ENCODE measurements around the gene TP73. TPM values are rescaled to one million over a fixed set of nuclear protein-coding genes. Genes with fewer than 3 reads are reported as not detected.

The TP73 gene
- total and polyA plus RNA-seq, 8 donors, result 1.6 to 2.7 (median 2.0) TPM

DNA sequence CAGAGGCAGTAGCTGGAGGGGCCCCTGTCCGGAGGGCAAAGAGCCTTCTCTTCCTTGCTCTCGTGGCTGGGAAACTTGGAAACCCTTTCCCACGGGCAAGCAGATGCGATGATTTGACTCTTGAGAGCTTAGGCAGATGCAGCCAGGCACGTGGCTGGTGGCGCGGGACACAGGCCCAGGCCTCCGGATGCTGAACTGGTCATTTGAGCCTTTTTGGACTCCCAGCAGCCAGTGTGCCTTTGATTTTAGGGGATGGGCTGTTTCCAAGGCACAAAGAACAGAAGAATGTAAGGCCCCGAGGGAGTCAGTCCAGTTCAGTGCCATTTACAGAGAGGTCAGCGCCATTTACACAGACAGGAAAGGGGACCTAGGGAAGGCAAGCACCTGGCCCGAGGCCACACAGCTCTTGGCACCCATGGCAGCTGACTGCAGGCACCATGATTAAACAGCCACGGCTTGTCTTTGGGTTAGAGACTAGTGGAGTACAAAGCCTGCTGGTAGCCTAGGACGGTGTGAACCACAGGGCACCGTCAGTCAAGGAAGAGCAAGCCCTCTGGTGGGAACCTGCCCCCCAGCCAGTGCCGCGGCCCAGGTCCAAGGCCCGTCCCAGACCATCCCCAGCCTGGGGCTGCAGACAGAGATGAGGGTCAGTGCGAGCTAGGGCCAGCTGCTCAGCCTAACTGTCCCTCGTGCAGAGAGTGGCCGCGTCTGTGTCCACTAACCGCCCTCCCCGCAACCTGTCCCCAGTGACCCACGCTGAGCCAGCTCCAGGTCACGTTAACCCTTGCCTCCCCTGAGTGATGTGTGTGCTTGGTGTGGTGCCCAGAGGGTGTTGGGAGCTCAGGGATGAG, 79.5 kb downstream of the TP73 start:
- Histone ChIP-seq H3K27me3 (peaks cover 0 to 68% of the 10 kb centered on the region in 2 donors), H3K4me1 (no peaks in the 10 kb centered on the region), H3K27ac (no peak overlapping the region), H3K9me3 (no peaks in the 10 kb centered on the region), H3K36me3 (peaks cover 0 to 25% of the 10 kb centered on the region in 2 donors), H3K4me3 (no peak overlapping the region)
- peak in 1 of 4 donors; percentile 54 for DNase-seq
- ATAC-seq, result no peak
- TF ChIP-seq, protein P1, sequence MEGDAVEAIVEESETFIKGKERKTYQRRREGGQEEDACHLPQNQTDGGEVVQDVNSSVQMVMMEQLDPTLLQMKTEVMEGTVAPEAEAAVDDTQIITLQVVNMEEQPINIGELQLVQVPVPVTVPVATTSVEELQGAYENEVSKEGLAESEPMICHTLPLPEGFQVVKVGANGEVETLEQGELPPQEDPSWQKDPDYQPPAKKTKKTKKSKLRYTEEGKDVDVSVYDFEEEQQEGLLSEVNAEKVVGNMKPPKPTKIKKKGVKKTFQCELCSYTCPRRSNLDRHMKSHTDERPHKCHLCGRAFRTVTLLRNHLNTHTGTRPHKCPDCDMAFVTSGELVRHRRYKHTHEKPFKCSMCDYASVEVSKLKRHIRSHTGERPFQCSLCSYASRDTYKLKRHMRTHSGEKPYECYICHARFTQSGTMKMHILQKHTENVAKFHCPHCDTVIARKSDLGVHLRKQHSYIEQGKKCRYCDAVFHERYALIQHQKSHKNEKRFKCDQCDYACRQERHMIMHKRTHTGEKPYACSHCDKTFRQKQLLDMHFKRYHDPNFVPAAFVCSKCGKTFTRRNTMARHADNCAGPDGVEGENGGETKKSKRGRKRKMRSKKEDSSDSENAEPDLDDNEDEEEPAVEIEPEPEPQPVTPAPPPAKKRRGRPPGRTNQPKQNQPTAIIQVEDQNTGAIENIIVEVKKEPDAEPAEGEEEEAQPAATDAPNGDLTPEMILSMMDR (IDR thresholded peaks at IDR 0.05), result no peak
- intact Hi-C loops (cut with DNase I), result no loop called here

DNA sequence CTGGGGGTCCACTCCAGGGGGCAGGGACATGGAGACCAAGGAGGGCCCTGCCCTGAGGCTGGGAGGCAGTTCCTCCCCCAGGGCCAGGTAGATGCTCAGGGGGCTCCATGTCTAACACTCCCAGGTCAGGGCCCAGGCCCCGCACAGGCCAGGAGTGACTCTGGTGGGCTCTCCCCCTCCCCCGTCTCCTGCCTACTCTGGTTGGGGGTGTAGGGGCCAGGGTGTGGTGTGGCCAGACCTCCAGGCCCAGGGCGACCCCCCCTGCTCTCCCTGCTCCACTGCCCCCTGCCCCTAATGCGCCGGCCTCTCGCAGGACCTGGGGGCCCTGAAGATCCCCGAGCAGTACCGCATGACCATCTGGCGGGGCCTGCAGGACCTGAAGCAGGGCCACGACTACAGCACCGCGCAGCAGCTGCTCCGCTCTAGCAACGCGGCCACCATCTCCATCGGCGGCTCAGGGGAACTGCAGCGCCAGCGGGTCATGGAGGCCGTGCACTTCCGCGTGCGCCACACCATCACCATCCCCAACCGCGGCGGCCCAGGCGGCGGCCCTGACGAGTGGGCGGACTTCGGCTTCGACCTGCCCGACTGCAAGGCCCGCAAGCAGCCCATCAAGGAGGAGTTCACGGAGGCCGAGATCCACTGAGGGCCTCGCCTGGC, 80.2 kb downstream of the TP73 start:
- ATAC-seq, result no peak
- H3K4me3 ChIP-seq, result no peak overlapping the region
- DNase-seq, result peak in 1 of 4 donors; percentile 83
- H3K27ac ChIP-seq, result no peak overlapping the region
- peaks cover 0 to 33% of the 10 kb centered on the region in 2 donors for H3K36me3 ChIP-seq
- H3K9me3 ChIP-seq, result no peaks in the 10 kb centered on the region
- peaks cover 0 to 60% of the 10 kb centered on the region in 2 donors for H3K27me3 ChIP-seq
- TF ChIP-seq, protein P1 (IDR thresholded peaks at IDR 0.05), result no peak
- intact Hi-C loops (cut with DNase I), result no loop called here
- no peaks in the 10 kb centered on the region for H3K4me1 ChIP-seq

GRCh38 chr1:3733094-3733882, 81.0 kb downstream of the TP73 start:
- H3K27ac ChIP-seq, result no peak overlapping the region
- intact Hi-C loops (cut with DNase I), result no loop called here
- ATAC-seq (no peak), DNase-seq (peak in 1 of 4 donors; percentile 76)
- H3K9me3 ChIP-seq, result no peaks in the 10 kb centered on the region
- TF ChIP-seq, protein P1 (IDR thresholded peaks at IDR 0.05), result no peak
- peaks cover 0 to 53% of the 10 kb centered on the region in 2 donors for H3K27me3 ChIP-seq
- H3K36me3 ChIP-seq, result peaks cover 0 to 40% of the 10 kb centered on the region in 2 donors
- H3K4me1 ChIP-seq, result no peaks in the 10 kb centered on the region
- H3K4me3 ChIP-seq, result no peak overlapping the region

- TF ChIP-seq, protein P1 (IDR thresholded peaks at IDR 0.05), result no peak
- ATAC-seq (no peak), DNase-seq (peak in 1 of 4 donors; percentile 75)
- intact Hi-C loops (cut with DNase I), result no loop called here
- Histone ChIP-seq H3K4me3 (no peak overlapping the region), H3K9me3 (no peaks in the 10 kb centered on the region), H3K27ac (no peak overlapping the region), H3K36me3 (peaks cover 0 to 48% of the 10 kb centered on the region in 2 donors), H3K27me3 (peaks cover 0 to 45% of the 10 kb centered on the region in 2 donors), H3K4me1 (no peaks in the 10 kb centered on the region)
These were observed 81.7 kb downstream of the TP73 start for GRCh38 chr1:3733883-3734589.
